ENCODE measurements around the gene IMMP1L. TPM values are rescaled to one million over a fixed set of nuclear protein-coding genes. Genes with fewer than 3 reads are reported as not detected.

IMMP1L gene
- total and polyA plus RNA-seq, 10 of the 15 experiments (the other 5 are each of a cell fraction or from before 2014, with no cell fraction given): 29.4 to 145 (median 85.8) TPM

DNA sequence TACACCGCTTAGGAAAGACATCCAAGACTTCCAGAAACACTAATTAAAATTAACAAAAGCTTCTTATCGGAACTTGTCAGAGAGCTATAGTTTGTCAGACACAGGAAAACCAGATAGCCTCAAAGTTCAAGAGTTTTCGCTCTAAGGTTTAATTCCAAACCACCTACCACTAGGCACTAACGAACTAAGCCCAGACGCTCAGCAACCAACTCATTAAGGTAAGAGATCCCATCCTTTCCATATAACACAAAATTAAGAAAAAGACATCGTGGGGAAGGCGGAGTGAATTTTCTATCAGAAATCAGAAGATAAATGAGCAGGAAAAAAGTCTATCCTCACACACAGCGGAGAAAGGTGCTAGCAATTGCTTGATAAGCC lies 382 bp downstream of the IMMP1L start:
- TF ChIP-seq, protein P1, sequence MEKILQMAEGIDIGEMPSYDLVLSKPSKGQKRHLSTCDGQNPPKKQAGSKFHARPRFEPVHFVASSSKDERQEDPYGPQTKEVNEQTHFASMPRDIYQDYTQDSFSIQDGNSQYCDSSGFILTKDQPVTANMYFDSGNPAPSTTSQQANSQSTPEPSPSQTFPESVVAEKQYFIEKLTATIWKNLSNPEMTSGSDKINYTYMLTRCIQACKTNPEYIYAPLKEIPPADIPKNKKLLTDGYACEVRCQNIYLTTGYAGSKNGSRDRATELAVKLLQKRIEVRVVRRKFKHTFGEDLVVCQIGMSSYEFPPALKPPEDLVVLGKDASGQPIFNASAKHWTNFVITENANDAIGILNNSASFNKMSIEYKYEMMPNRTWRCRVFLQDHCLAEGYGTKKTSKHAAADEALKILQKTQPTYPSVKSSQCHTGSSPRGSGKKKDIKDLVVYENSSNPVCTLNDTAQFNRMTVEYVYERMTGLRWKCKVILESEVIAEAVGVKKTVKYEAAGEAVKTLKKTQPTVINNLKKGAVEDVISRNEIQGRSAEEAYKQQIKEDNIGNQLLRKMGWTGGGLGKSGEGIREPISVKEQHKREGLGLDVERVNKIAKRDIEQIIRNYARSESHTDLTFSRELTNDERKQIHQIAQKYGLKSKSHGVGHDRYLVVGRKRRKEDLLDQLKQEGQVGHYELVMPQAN (conservative IDR thresholded peaks at IDR 0.05): 0 out of 2 replicates have a peak, but pooled peaks have one; percentile 36
- TF ChIP-seq SMAD1 (IDR thresholded peaks at IDR 0.05; ENCODE audit: low read depth, partially characterized antibody) (peak; percentile 8), NFYB (IDR thresholded peaks at IDR 0.05; ENCODE audit: insufficient read depth, low read depth, low read length) (no peak)
- TF ChIP-seq, protein P2, sequence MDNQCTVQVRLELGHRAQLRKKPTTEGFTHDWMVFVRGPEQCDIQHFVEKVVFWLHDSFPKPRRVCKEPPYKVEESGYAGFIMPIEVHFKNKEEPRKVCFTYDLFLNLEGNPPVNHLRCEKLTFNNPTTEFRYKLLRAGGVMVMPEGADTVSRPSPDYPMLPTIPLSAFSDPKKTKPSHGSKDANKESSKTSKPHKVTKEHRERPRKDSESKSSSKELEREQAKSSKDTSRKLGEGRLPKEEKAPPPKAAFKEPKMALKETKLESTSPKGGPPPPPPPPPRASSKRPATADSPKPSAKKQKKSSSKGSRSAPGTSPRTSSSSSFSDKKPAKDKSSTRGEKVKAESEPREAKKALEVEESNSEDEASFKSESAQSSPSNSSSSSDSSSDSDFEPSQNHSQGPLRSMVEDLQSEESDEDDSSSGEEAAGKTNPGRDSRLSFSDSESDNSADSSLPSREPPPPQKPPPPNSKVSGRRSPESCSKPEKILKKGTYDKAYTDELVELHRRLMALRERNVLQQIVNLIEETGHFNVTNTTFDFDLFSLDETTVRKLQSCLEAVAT (IDR thresholded peaks at IDR 0.05): 0 out of 2 replicates have a peak, but pooled peaks have one; percentile 22
- ChIA-PET CTCF (interaction anchor here (1.0 kb wide), 1 partner anchor 133 kb away, joined by 3 read pairs; no protein-coding TSS in a partner anchor), RAD21 (ENCODE audit: unreplicated experiment) (interaction anchor here (0.6 kb wide), 1 partner anchor 137 kb away, joined by 6 read pairs; no protein-coding TSS in a partner anchor), SMC1A (ENCODE audit: uncharacterized antibody, unreplicated experiment) (interaction anchor here (0.6 kb wide), 1 partner anchor 419 kb away, joined by 3 read pairs; no protein-coding TSS in a partner anchor), POLR2A (no interaction called here)
- in situ Hi-C loops (cut with MboI) (no loop called here), intact Hi-C loops (cut with micrococcal nuclease; ENCODE audit: unreplicated experiment) (no loop called here)
- no TSS peak for BruUV-seq (replicated peaks)
- no peaks in the 10 kb centered on the region for H4K20me1 ChIP-seq (ENCODE audit: control insufficient read depth, insufficient read depth)
- no peaks in the 10 kb centered on the region for H3K4me1 ChIP-seq (ENCODE audit: control insufficient read depth, insufficient read depth, low read length)
- WGBS (ENCODE audit: insufficient coverage, insufficient replicate concordance, low lambda C conversion rate, missing lambda C conversion rate): 0% methylated on average over 8 of the region's 8 CpGs
- no peaks in the 10 kb centered on the region for H3K9me3 ChIP-seq (replicated peaks; ENCODE audit: control insufficient read depth, insufficient read depth, low read length)
- H3K27me3 ChIP-seq (replicated peaks in 1 of 2; ENCODE audit: control insufficient read depth in 2 of 2, insufficient read depth in 2 of 2, low read length in 1 of 2): no peaks in the 10 kb centered on the region
- peak overlapping the region; percentile 76 for H3K4me3 ChIP-seq
- H3K27ac ChIP-seq (ENCODE audit: control insufficient read depth, insufficient read depth): peak overlapping the region; percentile 81
- H3K4me2 ChIP-seq (ENCODE audit: control insufficient read depth, insufficient read depth): peak overlapping the region; percentile 78
- peak overlapping the region; percentile 99 for H2AFZ ChIP-seq (ENCODE audit: control insufficient read depth, low read depth, low read length)
- H3K9ac ChIP-seq (ENCODE audit: control insufficient read depth, insufficient read depth, low read length): peak overlapping the region; percentile 89
- DNase-seq (ENCODE audit: low read depth, low spot score): no peak
- FAIRE-seq: peak; percentile 61
- no peaks in the 10 kb centered on the region; a peak in 2 of 4 replicates for H3K36me3 ChIP-seq (ENCODE audit: control insufficient read depth in 2 of 2, insufficient read depth in 2 of 2, low read length in 1 of 2)
- peaks cover 52% of the 10 kb centered on the region for H3K79me2 ChIP-seq (ENCODE audit: control insufficient read depth, insufficient read depth, low read length)
- peak; percentile 19 for ATAC-seq

Measured in GM12878 (cell line).